GM04504 (cell line): ENCODE data around the gene RDH12.
"Not testable (repeated sequence)": the region's sequence is repeated elsewhere in the genome, so short reads cannot be mapped to it uniquely, and the experiment has no call there.

Source experiments
- DNase-seq: peaks from one replicate; pipeline ENCODE4 v3.0.0-alpha.2; 2012; ENCODE audit warnings: low read depth

The RDH12 gene

DNA sequence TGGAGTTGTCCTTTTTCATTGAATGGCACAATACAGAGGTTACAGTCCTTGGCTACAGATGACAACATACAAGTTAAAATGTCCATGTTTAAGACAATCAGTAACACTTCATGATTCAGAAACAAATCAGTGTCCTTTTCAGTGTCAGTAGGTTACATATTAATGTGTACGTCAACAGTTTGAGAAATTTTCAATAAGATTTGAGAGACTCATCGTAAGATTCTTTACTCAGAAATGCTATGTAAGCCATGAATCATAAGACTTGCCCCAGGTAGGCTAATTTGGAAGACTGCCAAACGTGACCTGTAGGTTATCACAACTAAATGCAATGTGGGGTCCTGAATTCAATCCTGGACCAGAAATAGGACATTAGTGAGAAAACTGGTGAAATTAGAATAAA is 3.5 kb downstream of the RDH12 start:
- no peak for DNase-seq

DNA sequence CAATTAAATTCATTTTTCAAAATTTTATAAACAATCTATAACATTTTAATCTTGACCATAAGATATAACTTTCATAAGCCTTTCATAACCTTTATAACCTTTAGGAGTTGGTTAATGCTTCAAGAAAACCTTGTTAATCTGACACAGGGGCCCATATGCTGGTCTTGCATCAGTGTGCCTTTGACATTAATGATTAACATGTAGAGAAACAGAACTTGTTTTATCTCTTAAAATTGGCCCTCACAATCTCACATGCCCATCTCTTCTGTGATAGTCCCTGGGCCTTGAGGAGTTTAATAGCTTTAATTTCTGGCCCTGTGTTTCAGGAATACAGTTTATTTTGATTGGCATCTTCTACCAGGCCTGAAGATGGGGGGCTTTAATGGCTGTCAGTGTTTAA is 7.7 kb downstream of the RDH12 start:
- DNase-seq = not testable (repeated sequence)

DNA sequence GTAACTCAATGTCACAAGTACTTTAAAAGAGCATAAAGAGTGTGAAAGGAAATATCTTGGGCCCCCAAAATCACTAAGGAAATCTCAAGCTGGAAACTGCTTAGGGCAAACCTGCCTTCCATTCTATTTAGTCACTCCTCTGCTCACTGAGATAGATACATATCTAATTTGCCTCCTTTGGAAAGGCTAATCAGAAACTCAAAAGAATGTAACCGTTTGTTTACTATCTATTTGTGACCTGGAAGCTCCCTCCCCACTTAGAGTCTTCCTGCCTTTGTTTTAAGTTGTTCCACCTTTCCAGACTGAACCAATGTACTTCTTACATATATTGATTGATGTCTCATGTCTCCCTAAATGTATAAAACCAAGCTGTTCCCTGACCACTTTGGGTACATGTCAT is 8.1 kb downstream of the RDH12 start:
- not testable (repeated sequence) for DNase-seq

DNA sequence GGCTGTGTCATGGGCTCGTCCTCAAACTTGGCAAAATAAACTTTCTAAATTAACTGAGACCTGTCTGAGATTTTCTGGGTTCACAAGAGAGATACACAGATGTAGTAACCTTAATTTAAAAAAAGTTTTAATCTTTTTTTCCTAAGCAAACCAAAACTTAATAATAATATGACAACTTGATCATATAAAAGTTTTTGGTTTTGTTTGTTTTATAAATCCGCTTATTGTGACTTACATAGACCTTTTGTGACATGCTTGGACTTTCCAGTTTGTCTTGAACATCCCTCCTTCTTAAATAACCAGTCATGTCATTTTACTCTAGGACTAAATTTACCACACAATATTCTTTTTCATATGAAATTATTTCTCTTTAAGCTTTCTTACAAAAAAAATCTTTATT is 8.5 kb downstream of the RDH12 start:
- DNase-seq = no peak

DNA sequence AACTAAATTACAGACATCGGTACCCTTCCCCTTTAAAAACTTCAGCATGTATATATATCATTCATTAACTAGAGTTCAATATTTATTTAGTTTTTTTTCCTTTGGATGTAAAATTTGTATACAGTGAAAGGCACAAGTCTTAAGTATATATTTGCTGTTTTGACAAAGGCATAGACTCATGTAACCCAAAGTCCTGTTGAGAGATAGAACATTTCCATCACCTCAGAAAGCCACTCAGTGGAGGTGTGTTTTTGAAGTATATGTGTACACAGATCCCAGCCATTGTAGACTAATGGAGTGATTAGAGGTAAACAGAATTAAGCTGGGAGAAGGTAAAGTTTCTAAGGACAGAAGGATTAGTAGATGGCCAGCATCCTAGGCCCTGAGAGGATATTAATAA is 15.4 kb downstream of the RDH12 start:
- DNase-seq = no peak

DNA sequence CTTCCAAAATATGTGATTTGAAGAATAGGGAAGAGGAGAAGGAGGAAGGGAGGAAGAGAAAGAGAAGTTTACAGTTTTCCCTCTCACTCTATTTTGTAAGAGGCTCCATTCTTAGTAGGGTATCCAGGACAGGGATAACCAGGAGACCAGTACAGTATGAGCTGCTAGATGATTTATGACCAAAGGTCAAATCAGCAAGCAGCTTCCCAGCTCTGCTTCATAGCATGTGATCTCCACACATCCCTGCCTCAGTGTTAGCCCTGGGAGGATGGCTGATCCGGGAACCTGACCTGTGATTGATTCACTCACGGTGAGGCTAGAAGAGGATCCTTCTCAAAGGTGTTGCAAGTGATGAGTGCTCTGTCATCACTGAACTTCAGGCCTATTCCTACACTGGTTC is 16.6 kb downstream of the RDH12 start:
- no peak for DNase-seq

DNA sequence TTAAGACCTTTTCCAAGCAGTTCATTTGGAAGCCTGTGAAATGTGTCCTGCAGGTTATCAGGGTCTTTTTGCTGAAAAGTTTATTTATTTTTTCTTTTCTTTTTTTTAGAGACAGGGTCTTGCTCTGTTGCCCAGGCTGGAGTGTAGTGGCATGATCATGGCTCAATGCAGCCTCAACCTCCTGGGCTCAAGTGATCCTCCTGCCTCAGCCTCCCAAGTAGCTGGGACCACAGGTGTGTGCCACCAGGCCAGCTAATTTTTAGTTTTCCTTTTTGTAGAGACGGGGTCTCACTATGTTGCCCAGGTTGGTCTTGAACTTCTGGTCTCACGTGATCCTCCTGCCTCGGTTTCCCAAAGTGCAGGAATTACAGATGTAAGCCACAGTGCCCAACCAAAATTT is 17.7 kb downstream of the RDH12 start:
- not testable (repeated sequence) for DNase-seq

DNA sequence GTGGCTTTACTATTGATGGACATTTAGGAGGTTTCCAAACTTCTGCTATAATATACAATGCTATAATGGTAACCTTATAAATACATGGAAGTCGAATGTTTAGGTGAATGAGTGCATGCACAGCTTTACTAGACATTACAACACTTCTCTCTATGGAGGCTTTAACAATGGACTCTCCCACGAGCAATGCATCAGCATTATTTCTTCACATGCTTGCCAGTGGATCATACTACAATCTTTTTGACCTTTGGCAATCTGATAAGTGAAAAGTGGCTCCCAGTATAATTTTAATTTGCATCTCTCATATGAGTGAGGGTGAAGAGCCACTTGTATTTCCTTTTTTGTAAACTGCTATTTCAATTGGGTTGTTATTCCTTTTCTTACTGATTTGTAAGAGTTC is 18.2 kb downstream of the RDH12 start:
- DNase-seq = no peak

DNA sequence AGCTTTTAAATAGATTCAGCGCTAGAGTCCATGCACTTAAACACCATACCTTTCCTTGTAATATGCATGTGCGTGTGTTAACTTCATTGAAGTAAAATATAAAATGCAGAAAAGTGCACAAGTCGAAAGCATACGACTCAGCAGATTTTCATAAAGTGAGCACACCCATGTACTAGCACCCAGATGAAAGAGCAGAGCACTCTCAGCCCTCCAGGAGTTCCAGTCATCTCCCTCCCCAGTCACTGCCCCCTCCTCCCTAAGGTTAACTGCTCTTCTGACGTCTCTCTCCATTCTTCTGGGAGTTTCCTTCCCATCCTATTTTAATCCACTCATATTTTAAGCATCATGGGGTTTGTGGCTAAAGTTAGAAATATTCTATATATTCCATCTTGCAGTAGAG is 20.2 kb downstream of the RDH12 start:
- DNase-seq = no peak

DNA sequence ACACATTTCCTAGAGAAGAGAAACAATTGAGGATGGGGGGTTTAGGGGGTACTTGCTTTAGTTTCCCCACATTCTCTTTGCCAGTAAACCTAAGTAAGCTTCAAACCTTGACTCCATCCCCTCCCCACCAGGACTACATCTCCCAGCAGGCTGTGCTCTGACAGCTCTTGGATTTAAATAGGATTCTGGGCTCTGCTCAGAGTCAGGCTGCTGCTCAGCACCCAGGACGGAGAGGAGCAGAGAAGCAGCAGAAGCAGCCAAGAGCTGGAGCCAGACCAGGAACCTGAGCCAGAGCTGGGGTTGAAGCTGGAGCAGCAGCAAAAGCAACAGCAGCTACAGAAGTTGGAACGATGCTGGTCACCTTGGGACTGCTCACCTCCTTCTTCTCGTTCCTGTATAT is 20.6 kb downstream of the RDH12 start:
- DNase-seq = no peak

DNA sequence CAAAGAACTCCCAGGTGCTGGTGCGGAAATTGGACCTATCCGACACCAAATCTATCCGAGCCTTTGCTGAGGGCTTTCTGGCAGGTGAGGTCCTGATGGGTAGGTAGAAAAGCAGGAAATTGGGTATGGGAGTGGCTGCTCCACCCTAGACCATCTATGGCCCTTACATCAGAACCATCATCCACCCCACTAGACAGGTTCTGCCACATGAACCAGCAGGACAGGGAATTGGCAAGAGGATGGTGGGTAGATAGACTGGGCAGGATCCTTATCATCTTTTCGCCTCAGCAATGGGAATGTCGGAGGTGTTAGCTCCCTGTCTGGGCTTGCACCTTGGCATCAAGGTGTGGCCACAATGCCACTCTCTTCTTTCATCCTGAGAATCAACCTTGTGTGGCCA is 23.5 kb downstream of the RDH12 start:
- no peak for DNase-seq

DNA sequence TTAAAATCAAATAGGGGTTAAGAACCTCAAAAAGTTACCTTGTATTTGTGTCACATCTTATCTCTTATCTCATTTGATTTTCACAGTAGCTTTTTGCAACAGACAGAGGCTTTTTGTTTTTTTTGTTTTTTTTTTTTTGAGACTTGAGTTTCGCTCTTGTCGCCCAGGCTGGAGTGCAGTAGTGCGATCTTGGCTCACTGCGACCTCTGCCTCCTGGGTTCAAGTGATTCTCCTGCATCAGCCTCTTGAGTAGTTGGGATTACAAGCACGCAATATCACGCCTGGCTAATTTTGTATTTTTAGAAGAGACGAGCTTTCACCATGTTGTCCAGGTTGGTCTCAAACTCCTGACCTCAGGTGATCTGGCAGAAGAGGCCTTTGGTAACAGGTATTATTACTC is 25.7 kb downstream of the RDH12 start:
- no peak for DNase-seq

DNA sequence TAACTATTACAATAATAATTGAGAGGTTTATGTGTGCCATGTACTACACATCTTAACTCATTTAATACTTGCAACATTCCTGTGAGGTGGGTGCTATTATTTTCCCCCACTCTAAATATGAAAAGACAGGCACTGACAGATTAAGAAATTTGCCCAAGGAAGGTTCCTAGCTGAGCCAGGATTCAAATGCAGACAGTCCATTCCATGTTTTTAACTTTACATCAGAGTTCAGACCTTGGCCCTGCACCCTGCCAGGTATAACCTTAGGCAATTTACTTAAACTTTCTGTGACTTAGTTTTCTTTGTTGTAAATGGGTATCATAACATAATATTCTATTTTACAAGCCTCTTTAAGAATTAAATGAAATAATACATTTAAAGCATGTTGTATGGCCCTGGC is 26.6 kb downstream of the RDH12 start:
- no peak for DNase-seq

DNA sequence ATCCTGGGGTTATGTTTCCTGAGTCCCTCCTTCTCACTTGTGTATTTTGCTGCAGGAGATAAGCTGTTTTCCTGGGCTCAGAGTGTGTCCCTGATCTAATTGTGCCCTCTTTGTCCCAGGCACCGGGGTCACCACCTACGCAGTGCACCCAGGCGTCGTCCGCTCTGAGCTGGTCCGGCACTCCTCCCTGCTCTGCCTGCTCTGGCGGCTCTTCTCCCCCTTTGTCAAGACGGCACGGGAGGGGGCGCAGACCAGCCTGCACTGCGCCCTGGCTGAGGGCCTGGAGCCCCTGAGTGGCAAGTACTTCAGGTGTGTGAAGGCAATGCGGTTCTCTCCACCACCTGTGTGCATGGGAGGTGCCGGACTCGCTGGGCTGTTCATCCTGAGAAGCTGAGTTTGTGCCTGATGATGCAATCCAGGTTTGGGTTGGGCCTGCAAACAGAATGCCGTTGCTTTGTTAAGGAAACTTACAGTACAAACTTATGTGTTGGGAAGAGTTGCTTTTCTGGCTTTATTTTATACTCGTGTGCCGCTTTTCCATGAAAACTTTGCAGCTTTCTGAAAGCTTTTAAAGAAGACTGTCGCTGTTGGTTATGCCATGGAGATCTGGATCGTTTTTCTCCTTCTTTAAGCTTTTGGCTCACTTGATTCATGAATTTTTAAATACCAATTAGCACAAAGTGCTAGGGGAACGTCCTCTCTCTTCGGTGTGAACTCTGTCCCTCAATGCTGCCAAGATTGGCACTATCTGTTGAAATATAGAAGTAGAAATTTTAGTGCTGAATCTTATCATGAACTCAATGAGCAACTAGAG is 27.6 kb downstream of the RDH12 start:
- no peak for DNase-seq

DNA sequence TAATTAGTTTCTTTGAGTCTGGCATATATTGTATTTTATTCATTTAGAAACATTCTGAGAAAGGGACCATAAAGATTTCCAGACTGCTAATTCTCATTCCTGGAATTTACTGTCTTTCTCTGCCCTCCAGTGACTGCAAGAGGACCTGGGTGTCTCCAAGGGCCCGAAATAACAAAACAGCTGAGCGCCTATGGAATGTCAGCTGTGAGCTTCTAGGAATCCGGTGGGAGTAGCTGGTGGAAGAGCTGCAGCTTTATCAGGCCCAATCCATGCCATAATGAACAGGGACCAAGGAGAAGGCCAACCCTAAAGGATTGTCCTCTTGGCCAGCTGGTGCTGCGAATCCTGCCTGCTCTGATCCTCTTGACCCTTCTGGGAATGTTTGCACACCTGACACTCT is 31.9 kb downstream of the RDH12 start:
- no peak for DNase-seq

DNA sequence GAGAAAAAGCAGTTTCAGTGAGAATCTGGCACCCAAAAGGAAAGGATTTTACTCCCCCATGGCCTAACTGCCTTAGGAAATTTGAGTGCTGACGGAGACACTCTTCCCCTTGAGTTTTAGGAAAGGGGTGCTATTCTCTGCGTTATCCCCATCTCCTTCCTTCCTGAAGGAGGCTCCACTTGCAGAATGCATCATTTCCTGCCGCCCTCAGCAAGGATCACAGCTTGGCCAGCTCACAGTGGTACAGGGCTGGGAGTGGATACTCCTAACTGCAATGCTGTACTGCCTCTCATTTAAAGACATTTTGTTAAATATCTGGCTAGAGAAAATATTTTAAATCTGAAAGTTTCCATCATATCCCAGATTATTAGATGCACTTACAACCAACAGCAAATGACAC is 33.0 kb downstream of the RDH12 start:
- DNase-seq = no peak

DNA sequence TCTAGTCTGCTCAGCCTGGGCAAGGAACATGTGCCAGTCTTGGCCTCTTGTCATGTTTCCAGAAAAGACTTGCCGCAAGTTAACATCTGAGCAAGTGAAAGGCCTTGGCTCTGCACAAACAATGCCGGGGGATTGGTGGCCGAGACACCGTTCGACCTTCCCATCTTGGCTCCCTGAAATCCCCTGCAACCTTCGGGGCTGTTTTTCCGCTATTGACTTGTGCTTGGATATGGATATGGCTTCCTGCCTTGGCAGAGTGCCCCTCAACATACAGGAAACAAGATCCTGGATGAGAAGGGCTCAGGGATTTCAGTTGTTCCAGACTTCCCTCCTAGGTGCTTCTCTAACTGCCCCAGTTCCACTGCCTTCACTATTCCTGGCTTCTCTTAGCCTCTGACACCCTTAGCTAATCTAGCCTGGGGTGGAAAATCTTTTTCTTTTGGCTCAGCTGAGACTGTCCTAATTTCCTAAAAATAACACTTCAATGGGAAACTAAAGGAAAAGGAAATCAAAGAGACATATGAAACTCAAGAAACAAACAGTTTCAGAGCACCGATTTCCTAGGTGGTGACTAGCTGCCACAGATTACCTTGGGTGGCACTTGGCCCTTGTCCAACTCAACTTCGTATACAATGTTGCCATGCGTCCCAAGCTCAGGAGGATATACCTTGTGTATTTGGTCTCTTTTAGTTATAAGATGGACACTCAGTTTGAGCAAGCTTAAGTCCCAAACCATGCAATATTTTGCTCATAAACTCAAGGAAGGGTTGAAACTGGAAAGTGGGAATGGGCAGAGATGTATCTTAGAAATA is 33.9 kb downstream of the RDH12 start:
- DNase-seq = no peak

DNA sequence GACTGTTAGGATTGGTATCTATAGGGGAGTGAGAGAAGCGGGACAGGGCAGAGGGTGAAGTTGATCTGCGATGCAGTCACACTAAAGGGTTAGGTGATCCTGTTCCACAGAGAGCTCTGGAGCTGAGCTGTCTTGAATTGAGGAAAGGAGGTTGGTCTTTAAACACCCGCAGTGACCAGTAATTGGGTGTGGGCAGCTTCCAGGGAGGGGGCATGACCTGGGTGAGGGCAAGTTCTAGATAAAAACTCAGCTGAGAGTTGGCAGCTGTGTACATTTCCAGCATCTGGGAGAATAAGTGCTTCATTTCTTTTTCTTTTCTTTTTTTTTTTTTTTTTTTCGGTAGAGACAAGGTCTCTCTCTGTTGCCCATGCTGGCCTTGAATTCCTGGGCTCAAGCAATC is 35.1 kb downstream of the RDH12 start:
- DNase-seq = no peak

DNA sequence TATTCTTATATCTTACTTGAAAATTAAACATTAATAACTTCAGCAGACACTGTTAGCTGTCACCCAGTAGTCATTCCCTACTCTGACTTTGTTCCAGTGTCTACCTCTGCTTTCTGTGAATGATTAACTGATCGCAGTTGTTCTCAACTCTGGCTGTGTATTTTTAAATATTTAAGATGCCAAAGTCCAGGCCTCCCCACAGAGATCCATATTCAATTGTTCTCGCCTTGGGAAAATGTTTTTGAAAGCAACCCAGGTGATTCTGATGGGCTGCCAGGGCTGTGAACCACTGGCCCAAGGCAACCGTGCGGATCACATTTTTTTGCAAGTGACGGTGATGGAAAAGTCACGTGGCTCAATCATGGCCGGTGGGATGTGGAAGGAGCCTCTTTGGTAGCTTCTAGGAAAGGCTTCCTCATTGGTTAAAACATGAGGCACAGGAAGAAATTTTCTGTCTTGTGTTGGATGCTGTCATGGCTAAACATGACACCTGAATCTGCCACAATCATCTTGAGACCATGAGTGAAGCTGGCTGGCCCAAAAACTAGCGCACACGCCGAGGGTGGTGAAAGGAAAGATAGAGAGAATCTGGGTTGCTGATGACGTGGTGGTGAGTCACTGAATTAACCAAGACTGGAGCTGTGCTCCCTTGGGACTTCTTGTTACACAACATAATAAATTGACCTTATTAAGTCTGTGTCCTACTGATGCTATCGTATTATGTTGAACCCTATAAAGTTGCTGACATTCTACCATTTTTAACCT is 37.2 kb downstream of the RDH12 start:
- peak; percentile 92 for DNase-seq

DNA sequence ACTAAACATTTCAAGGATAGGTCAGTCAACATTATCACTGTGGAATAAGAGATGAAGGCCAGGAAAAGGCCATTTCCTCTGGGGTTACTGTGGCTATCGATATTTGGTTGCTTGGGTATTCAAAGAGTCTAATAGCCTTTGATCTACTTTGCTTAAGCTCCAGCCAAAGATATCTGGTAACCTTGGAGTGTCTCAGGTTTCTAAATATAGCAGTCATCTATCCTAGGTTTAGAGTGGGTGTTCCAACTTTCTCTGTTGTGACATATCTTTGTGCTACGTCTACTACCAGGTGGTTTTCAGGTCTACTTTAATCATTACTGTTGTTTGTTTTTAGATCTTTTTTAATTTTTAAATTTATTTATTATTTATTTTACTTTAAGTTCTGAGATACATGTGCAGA is 42.4 kb downstream of the RDH12 start:
- no peak for DNase-seq

DNA sequence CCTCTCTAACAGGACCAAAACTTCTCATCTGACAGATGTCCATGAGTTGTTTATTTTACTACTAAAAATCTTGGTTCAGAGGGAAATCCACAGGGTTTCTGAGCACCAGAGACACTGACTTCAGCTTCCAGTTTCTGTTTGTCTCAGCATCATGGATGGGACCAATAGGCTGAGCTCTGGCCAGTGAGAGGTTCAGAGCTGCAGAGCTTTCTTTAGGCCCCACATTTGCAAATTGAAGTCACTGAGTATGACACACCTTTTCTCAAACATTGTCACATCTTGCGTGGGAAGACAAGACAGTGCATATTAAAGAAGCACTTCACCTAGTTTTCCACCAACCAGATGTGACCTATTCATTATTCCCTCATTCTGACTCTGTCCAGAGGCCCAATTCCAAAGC is 45.2 kb downstream of the RDH12 start:
- DNase-seq = no peak

DNA sequence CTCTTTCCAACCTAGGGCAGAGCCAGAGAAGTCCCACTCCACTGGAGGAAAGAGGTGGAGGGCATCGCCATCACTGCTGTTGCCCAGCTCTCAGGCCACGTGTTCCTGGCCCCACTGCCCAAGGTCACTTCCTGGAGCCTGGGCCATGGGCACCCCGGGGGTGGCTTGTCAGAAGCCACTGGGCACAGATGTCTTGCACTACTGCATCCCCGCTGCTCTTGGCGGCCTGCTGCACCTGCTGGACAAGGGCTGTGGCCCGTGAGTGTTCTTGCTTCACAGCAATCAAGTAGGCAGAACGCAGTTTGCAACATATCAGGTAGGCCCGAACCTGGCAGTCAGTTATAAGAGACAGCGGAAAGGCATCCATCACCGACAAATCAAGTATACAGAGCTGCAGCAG is 46.6 kb downstream of the RDH12 start:
- no peak for DNase-seq
